ENCODE measurements around the gene AVPR2. TPM values are rescaled to one million over a fixed set of nuclear protein-coding genes. Genes with fewer than 3 reads are reported as not detected.

Gene AVPR2
- polyA plus RNA-seq, 2 of the 4 experiments (the other 2 are of a cell fraction), result not detected

DNA sequence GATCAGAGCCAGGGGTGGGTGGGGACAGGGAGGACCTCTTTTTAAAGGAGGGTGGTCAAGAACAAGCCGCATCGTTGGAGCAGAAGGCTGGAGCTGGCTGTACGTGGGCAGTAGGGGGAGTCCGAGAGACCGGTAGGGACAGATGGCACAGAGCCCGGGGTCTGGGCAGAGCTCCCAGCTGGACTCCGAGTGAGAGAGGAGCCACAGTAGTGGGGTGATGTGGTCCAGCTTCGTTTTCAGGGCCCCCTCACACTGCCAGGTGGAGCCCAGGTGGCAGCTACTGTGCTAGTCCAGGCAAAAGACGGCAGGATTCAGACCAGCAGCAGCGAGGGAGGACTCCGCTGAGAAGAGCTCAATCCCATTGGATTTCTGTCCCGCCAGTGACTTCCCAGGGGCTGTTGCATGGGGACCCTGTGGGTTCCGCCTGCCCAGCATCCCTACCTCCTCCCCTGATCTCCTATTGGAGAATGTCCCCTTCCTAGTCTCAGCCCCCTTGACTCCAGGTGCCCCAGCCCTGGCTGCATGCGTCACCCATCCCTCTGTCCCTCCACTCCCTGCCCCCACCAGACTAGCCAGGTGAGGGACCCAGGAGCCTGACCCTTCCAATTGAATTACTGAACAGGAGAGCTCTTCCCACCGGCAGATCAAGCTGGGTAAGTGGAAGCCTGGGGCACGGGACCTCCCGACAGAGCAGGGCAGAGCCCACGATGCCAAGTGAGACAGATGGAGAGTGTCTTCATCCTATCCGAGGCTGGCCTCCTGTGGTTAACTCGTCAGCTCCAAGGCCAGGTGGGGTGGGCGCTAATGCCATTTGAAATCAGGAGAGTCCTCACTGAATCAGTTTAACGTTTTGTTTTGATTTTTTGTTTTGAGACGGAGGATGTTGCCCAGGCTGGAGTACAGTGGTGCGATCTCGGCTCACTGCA lies 18.7 kb downstream of the AVPR2 start (continued):
- TF ChIP-seq, protein P1, sequence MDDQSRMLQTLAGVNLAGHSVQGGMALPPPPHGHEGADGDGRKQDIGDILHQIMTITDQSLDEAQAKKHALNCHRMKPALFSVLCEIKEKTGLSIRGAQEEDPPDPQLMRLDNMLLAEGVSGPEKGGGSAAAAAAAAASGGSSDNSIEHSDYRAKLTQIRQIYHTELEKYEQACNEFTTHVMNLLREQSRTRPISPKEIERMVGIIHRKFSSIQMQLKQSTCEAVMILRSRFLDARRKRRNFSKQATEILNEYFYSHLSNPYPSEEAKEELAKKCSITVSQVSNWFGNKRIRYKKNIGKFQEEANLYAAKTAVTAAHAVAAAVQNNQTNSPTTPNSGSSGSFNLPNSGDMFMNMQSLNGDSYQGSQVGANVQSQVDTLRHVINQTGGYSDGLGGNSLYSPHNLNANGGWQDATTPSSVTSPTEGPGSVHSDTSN (IDR thresholded peaks at IDR 0.05), result no peak
- no peak for TF ChIP-seq GATA3 (IDR thresholded peaks at IDR 0.05; ENCODE audit: borderline replicate concordance)
- TF ChIP-seq HOXB5 (CRISPR knock-in tag; IDR thresholded peaks at IDR 0.05), result no peak
- TF ChIP-seq KDM5A (IDR thresholded peaks at IDR 0.05), result no peak

DNA sequence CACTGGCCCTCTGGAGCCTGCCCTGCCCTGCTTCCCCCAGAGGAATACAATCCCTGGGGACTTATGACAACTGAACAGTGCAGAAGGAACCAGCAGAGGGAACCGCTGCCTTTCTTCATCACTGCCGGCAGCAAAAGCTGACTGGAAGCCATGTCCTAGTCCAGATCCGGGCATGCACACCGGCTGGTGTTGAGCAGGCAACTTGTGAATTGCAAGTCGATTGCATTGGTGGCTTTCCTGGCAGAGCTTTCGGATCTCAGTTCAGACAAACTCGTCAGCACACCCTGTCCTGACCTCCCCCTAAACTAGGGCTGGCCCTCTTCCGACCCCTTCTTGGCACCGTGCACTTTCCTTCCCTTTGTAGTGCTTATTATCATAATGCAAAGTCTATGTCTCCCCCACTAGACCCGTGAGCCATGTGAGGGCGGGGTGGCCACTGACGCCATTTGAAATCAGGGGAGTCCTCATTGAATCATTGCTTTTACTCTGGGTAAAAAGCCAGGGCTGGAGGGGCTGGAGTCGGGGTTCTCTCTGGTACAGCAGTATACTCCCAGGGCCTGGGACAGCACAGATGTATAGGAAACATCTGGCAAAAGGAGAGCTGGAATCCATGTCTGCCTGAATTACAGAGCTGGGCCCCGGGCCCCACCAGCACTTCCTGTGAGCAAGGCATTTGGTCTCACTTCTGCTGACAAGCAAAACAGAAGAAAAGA lies 19.8 kb downstream of the AVPR2 start:
- H3K4me3 ChIP-seq, result no peak overlapping the region
- TF ChIP-seq POLR2AphosphoS2 (conservative IDR thresholded peaks at IDR 0.05; ENCODE audit: low read length) (no peak), RAD21 (conservative IDR thresholded peaks at IDR 0.05 in 1 of 2, IDR thresholded peaks at IDR 0.05 in 1 of 2) (peak in 1 of 2 experiments; percentile 31; a peak in 1 of 5 replicates)
- DNase-seq (ENCODE audit: low read depth in 1 of 2, low spot score in 1 of 2) (peak; percentile 34 to 65), ATAC-seq (0 out of 6 replicates have a peak, but pooled peaks of 1 of the 2 experiments have one; percentile 5), FAIRE-seq (no peak)
- H3K27ac ChIP-seq, result no peak overlapping the region
- no peak overlapping the region for H3K4me2 ChIP-seq
- POLR2A ChIA-PET, result interaction anchor here (1.0 kb wide), 1 partner anchor 11 kb away, joined by 3 read pairs; no protein-coding TSS in a partner anchor
- H3K4me1 ChIP-seq, result peaks cover 12% of the 10 kb centered on the region
- H3K9me3 ChIP-seq, result no peaks in the 10 kb centered on the region
- WGBS (ENCODE audit: missing lambda C conversion rate), result 59% methylated on average over 14 of the region's 14 CpGs
- CTCF ChIA-PET, result interaction anchor here (1.0 to 25.1 kb wide), 6 partner anchors 9 to 161 kb away, joined by 3 to 363 read pairs (median 18); partner anchors contain the start of genes NAA10, PLXNB3 and RENBP

DNA sequence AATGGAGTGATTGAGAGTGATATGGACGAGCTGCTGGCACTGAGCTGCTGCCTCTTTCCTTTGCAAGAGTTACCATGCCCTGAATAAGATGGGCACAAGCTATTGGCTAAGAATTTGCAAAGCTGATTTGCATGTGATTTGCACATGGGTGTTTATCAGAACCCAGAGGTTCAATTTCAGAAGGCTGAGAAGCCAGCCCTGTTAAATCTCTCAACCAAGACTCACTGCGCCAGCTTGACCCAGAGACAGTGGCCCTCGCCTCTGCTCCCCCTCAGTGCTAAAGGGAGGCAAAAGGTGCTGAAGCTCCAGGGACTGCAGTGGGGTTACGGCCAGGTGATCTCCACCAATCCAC lies 20.9 kb downstream of the AVPR2 start:
- no peak overlapping the region for H3K4me2 ChIP-seq
- ChIA-PET CTCF (interaction anchor here (1.0 to 25.1 kb wide), 3 partner anchors 16 to 161 kb away, joined by 3 to 363 read pairs (median 56); partner anchors contain the start of genes PLXNB3 and RENBP), POLR2A (interaction anchor here (0.9 to 1.4 kb wide), 3 partner anchors 10 to 131 kb away, joined by 3 to 4 read pairs (median 3); partner anchors contain the start of genes IDH3G and SSR4)
- no peak overlapping the region for H3K27ac ChIP-seq
- FAIRE-seq (no peak), ATAC-seq (no peak), DNase-seq (ENCODE audit: low read depth in 1 of 2, low spot score in 1 of 2) (no peak)
- no peaks in the 10 kb centered on the region for H3K9me3 ChIP-seq
- WGBS (ENCODE audit: missing lambda C conversion rate), result 84% methylated on average over 4 of the region's 4 CpGs
- peaks cover 14% of the 10 kb centered on the region for H3K4me1 ChIP-seq
- TF ChIP-seq BHLHE40 (IDR thresholded peaks at IDR 0.05; ENCODE audit: low read depth, low read length) (no peak), NPAS2 (CRISPR knock-in tag; IDR thresholded peaks at IDR 0.05; ENCODE audit: borderline replicate concordance) (no peak), HOXB13 (CRISPR knock-in tag; IDR thresholded peaks at IDR 0.05; ENCODE audit: low read depth) (no peak), KDM5A (IDR thresholded peaks at IDR 0.05) (no peak), SMC3 (IDR thresholded peaks at IDR 0.05) (no peak), NFE2L2 (conservative IDR thresholded peaks at IDR 0.05; ENCODE audit: low read length) (no peak)
- TF ChIP-seq, protein P2, sequence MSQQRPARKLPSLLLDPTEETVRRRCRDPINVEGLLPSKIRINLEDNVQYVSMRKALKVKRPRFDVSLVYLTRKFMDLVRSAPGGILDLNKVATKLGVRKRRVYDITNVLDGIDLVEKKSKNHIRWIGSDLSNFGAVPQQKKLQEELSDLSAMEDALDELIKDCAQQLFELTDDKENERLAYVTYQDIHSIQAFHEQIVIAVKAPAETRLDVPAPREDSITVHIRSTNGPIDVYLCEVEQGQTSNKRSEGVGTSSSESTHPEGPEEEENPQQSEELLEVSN (IDR thresholded peaks at IDR 0.05; ENCODE audit: borderline replicate concordance, low read depth), result no peak
- TF ChIP-seq, protein P3, sequence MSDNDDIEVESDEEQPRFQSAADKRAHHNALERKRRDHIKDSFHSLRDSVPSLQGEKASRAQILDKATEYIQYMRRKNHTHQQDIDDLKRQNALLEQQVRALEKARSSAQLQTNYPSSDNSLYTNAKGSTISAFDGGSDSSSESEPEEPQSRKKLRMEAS (IDR thresholded peaks at IDR 0.05), result no peak
- no peak overlapping the region for H3K4me3 ChIP-seq

DNA sequence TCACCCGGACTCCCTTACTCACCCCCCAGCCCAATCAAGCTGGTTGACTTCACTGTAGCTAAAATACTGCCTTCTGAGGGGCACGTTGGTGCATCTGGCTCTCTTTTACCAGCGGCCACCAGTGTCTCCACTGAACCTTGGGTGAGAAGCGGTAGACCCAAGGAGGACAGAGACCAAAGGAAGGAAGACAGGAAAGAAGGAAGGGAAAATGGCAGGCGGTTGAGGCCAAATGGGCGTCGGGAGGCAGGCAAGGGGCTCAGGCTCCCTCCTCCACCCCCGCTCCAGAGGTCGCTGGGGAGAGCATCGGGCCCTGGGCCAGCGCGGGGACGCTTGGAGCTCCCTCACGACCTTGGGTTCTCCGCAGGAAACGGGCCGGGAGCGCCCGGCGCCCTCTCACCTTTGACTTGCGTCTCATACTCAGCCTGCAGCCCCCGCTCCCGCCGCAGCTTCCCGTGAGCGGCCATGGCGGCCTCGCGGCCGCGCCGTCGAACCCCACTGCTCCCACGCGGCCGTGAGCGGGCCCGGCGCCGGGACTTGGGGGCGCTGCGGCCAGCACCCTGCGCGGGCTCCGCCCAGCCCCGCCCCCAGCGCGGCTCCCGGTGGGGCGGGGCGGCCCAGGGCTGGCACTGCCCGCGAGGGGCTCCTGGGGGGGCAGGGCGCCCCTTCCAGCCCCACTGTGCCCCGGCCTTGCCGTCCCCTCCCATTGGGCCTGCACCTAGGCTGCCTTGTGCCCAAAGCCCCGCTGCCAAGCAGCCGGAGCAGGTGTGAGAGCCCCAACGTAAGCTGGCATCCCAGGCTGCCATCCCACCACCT lies 21.5 kb downstream of the AVPR2 start, which contains the start of gene ARHGAP4:
TSS of gene ARHGAP4 (minus strand) at position 526 of the 813 bp plus-strand sequence. CDS start at position 464, 62 bp downstream.
- FAIRE-seq, result no peak
- H3K4me1 ChIP-seq, result peaks cover 14% of the 10 kb centered on the region

More for the DNA sequence above, 21.5 kb downstream of the AVPR2 start, which contains the start of gene ARHGAP4:
- H3K9me3 ChIP-seq, result no peaks in the 10 kb centered on the region
- no peak for DNase-seq (ENCODE audit: low read depth in 1 of 2, low spot score in 1 of 2)
- H3K4me2 ChIP-seq, result peak within 1 kb of the TSS; percentile 93
- CTCF ChIA-PET, result interaction anchor here (5.3 to 25.1 kb wide), 2 partner anchors 17 to 19 kb away, joined by 56 to 363 read pairs; partner anchors contain the start of gene RENBP
- POLR2A ChIA-PET, result interaction anchor here (0.9 to 1.4 kb wide), 2 partner anchors 15 to 132 kb away, joined by 3 to 4 read pairs; partner anchors contain the start of genes IDH3G and SSR4
- H3K4me3 ChIP-seq, result peak within 1 kb of the TSS; percentile 84
- 90% methylated on average over 31 of the region's 59 CpGs for WGBS (ENCODE audit: missing lambda C conversion rate)
- TF ChIP-seq MAZ (IDR thresholded peaks at IDR 0.05; ENCODE audit: borderline replicate concordance, low read depth, low read length) (no peak), TP53 (CRISPR knock-in tag; IDR thresholded peaks at IDR 0.05) (no peak)
- peak within 1 kb of the TSS; percentile 96 to 99 for H3K27ac ChIP-seq
- ATAC-seq, result no peak
